GM19043 (cell line): ENCODE measurements around the gene DNAJC17.

Experiments
- ATAC-seq: cut with Tn5 transposase; IDR thresholded peaks from one replicate; pipeline ENCODE4 v1.9.1; 2021; ENCODE audit warnings: low read depth; ENCODE audit not compliant: unreplicated experiment

Gene DNAJC17, protein sequence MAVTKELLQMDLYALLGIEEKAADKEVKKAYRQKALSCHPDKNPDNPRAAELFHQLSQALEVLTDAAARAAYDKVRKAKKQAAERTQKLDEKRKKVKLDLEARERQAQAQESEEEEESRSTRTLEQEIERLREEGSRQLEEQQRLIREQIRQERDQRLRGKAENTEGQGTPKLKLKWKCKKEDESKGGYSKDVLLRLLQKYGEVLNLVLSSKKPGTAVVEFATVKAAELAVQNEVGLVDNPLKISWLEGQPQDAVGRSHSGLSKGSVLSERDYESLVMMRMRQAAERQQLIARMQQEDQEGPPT

DNA sequence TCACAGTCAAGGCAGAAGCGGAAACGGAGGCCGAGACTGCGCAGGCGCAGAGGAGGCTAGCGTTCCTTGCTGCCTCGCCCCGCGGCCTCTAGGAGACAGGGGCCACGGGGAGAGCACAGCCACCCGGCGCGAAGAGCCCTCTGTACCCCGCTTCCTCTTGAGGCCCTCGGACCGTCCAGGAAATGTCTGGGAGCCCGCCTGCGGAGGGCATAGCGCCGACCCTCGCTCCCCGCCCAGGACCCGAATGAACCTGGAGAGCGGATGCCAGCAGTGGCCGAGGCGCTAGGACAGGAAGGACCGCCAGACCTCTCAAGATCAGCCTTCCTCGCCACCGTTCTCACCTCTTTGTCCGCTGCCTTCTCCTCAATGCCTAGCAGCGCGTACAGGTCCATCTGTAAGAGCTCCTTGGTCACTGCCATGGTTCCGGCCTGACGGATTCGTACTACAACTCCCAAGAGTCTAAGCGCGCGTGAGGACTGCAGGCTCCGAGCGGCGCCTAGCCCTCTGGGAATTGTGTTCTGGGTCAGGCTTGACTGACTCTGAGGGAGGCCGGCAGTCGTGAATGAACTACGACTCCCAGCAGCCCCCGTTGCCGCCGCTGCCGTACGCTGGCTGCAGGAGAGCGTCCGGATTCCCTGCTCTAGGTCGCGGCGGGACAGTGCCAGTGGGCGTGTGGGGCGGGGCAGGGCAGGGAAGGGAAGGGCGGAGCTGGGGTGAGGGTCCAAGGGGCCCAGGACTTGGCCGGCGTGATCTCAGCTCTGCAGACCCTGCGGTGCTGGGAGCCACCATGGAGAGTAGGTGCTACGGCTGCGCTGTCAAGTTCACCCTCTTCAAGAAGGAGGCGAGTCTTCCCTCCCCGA lies at the start of gene DNAJC17, which contains the start of gene ZFYVE19:
Gene DNAJC17, minus strand, starts transcription at position 446 of the 860 bp plus-strand sequence. Its CDS starts 27 bp downstream, at position 419.
Gene ZFYVE19, plus strand, starts transcription at position 62 of the 860 bp plus-strand sequence. Its CDS starts 501 bp downstream, at position 563.
- peak; percentile 88 for ATAC-seq

DNA sequence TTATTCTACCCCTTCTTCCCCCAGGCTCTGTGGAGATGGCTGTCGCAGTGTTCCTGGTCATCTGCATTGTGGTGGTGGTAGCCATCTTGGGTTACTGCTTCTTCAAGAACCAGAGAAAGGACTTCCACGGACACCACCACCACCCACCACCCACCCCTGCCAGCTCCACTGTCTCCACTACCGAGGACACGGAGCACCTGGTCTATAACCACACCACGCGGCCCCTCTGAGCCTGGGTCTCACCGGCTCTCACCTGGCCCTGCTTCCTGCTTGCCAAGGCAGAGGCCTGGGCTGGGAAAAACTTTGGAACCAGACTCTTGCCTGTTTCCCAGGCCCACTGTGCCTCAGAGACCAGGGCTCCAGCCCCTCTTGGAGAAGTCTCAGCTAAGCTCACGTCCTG lies 49.5 kb upstream of the DNAJC17 start:
- no peak for ATAC-seq

DNA sequence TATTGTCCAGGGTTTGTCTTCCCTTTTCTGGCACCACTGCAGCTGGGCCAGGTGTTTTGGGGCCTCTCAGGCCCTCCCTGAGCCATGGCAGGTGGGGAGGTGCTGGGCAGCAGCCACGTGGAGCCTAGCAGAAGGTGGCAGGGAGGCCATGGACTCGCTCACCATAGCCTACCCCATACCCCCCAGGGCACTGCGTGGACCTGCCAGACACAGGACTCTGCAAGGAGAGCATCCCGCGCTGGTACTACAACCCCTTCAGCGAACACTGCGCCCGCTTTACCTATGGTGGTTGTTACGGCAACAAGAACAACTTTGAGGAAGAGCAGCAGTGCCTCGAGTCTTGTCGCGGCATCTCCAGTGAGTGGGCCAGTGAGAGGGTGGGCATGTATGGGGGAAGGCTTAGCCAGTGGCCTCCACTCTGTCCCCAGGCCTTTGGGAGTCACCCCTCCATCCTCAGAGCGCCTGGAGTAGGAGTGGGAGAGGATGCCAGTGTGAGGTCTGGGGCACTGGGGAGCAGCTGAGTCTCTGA lies 48.5 kb upstream of the DNAJC17 start:
- ATAC-seq: no peak

DNA sequence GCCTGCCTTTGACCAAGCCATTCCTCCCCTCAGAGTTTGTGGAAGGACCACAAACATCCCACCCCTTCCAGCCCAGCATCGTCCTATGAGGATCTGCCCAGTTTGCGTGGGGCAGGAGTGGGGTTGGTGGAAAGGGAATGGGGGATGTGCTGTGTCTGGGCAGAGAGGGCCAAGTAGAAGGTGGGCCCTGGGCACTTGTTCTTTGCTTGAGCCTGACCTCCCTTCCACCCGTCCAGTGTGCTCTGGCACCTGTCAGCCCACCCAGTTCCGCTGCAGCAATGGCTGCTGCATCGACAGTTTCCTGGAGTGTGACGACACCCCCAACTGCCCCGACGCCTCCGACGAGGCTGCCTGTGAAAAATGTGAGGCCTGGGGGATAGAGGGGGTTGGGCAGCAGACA lies 46.9 kb upstream of the DNAJC17 start:
- no peak for ATAC-seq

DNA sequence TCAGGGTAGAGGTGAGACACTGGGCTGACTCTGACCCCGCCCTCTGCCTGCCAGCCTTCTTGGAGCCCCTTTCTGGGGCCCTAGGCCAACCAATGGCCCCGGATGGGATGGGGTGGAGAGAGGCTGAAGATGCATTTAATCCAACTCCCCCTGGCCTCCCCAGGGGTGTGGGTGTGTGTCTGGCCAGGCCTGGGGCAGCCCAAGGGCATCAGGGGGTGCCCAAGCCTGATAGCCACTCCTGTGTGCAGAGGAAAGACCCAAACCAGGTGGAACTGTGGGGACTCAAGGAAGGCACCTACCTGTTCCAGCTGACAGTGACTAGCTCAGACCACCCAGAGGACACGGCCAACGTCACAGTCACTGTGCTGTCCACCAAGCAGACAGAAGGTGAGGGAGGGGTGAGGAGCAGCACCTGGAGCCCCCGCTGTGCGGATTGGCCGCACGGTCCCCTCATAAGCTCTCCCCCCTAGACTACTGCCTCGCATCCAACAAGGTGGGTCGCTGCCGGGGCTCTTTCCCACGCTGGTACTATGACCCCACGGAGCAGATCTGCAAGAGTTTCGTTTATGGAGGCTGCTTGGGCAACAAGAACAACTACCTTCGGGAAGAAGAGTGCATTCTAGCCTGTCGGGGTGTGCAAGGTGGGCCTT lies 46.1 kb upstream of the DNAJC17 start:
- ATAC-seq: no peak

DNA sequence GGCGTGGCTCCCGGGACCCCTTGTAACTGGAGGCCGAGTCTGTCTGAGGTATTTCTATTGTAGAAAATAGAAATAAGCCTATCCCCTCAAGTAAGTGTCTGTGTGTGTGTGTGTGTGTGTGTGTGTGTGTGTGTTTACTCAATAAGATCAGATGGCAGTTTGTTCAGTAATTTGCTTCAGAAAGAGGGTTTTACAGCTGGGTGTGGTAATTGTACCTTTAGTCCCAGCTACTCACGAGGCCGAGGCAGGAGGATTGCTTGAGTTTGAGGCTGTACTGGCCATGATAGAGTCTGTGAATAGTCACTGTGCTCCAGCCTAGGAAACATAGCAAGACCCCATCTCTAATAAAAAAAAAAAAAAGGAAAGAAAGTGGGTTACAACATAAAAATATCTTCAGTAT lies 45.3 kb upstream of the DNAJC17 start:
- no peak for ATAC-seq

DNA sequence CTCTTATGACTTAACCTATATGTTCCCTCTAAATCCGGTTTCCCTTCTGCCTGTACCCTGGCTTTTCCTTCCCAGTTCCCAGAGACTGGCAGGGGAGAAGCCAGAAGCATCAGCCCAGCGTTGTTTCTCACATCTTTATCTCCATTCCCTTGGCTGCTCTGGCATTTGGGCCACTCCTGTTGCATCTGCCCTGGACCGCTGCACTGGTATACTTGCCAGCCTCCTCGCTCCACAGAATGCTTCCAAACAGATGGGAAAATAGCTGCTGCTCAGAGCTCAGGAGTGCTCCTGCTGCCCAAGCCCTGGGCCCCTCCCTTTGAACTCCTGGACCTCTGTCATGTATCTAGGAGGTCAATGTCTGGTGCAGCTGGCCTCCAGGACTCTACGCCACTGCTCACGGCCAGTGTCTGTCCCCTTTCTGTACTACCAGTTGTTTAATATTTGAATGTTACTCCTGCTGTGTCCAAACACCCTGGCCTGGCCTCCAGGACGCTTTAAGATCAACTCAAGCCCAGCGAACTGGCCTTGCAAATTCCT lies 43.4 kb upstream of the DNAJC17 start:
- no peak for ATAC-seq

DNA sequence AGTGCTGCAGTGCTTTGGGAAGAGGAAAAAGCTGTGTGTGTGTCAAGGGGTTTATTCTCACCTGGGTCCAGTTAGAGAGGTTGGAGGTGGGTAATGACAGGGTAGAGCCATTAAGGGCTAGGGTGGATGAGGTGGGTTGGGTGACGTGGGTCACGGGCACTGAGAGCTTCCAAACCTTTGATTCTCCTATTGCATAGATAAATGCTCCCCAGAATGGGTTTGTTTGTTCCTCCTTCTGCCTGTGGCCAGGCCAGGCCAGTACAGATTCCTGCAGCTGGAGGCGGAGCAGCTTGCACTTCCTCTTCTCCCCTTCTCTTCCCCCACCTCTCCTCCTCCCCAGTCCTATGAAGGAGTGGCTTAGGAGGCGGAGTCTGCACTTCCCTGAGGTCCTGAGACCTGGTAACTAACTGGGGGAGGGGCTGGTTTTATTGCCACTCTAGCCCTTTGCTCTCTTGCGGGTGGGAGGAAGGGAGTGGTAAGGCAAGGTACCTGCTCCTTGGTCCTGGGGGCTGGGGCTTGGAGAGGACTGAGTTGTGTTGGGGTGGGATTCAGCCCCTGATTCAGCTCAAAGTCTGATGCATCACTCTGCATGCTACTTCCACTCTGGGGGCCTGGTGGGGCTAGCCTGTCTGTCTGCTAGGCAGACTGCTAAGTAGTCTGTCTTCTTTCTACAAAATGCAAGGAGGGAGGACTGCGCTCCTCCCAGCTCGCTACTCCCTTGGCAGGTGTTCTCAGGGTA lies 40.1 kb upstream of the DNAJC17 start:
- ATAC-seq: peak; percentile 68

DNA sequence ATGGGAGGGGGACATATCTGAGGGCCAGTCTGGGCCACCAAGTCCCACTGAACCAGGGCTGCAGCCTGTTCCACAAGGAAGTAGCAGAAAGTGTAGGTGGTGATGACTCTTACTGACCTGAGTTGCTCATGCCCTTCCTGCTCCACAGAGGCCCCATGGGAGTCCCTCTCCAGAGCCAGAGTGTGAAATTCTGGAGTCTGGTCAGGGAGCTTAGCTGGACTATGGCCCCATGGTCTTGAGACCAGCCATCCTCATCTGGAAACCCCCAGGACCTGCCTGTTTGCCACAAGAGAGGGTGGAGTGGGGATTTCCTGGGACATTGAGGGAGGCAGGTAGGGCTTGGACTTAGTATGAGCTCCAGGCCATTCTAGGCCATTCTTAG lies 39.6 kb upstream of the DNAJC17 start:
- ATAC-seq: no peak

DNA sequence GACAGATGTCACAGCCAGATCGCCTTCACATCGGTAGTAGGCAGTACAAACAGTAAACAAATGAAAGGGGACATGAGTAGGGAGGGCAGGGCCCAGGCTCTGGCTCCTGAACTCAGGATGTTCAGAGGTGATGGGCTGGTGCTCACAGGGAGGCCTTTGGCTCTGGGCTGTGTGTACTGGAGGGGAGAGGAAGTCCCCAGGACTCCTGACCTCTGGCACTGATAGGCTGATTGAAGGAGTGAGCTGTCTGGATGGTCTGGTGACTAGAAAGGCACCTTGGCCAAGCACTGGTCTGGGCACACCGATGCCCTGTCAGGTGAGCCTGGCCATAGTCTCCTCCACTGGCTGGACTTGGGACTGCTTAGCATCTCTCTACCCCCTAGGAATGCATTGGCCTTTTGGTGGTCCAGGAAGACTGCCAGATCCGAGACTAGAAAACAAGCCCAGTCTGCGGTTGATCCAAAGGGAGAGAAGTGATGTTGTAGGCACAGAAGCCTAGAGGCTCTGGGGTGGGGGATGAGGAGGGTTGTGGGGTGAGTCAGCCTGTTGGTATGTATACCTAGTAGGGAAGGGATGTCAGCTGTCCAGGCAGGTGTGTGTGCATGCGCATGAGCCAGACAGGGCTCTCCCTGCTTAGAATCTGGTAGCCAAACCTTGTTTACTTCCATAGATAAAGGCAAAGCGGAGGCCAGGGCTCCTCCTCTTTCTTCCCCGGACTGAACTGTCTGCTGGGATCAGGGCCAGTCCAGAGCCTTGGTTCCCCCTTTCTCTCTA lies 38.4 kb upstream of the DNAJC17 start:
- ATAC-seq: no peak

DNA sequence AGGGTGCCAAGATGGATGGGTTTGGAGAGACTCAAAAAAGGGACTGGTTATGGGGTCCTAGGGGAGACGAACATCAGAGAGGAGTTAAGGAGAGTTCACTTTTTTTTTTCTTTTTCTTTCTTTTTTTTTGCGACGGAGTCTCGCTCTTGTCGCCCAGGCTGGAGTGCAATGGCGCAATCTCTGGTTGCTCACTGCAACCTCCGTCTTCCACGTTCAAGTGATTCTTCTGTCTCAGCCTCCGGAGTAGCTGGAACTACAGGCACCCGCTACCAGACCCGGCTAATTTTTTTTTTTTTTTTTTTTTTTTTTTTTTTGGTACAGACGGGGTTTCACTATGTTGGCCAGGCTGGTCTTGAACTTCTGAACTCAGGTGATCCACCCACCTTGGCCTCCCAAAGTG lies 37.8 kb upstream of the DNAJC17 start:
- ATAC-seq: no peak

DNA sequence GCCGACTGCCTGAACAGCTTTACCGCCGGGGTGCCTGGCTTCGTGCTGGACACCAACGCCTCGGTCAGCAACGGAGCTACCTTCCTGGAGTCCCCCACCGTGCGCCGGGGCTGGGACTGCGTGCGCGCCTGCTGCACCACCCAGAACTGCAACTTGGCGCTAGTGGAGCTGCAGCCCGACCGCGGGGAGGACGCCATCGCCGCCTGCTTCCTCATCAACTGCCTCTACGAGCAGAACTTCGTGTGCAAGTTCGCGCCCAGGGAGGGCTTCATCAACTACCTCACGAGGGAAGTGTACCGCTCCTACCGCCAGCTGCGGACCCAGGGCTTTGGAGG lies 37.4 kb upstream of the DNAJC17 start:
- no peak for ATAC-seq

DNA sequence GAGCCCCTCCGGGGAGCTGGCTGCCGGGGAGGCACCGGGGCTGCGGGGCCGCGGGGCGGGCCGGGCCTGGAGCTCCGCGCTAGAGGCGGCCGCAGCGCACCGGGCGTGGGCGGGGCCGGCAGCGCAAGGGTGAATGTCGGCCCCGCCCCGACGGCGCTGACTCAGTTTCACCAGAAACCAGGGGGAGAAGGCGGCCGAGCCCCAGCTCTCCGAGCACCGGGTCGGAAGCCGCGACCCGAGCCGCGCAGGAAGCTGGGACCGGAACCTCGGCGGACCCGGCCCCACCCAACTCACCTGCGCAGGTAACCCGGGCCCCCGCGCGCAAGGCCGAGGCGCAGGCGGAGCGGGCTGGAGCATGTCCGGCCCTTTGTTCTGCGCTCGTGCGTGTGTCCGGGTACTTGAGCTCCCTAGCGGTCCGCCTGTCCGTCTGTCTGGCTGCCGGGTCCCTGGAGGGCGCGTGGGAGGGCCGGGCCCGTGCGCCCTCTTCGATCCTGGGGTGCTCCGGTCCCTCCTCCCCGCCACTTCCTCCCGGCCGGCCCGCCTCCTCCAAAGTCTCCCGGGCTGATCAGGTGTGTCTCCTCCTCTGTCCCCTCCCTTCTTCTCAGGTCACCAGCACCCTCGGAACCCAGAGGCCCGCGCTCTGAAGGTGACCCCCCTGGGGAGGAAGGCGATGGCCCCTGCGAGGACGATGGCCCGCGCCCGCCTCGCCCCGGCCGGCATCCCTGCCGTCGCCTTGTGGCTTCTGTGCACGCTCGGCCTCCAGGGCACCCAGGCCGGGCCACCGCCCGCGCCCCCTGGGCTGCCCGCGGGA lies 36.8 kb upstream of the DNAJC17 start, which contains the start of gene SPINT1:
Gene SPINT1, plus strand, starts transcription at position 164 of the 811 bp plus-strand sequence. Its CDS starts 507 bp downstream, at position 671.
- no peak for ATAC-seq

DNA sequence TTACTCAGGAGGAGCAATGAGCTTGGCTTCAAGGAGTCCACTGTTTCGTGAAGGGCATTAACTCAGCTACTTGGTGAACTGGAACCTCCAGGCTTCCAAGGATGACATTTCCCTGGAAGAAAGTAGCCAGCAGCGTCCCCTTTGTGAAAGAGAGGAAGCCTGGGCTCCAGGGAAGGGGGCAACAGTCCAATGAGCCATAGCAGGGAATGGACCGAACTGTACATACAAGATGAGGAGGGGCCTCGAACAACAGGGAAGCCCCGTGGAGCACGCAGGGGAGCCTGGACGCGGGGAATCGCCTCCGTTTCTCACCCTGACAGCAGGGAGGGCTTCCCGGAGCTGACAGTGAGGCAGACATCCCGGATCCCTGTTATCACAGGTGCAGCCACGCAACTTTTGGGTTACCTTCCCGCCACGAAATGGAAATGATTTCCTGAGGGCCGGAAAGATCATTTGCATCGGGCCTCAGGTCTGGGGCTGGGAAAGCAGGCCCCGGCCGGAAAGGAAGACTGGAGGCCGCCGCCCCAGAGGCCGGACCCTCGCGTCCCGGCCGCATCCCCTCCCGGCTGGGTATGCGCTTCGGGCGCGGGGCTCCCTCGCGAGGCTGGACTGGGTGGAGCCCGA lies 36.1 kb upstream of the DNAJC17 start:
- ATAC-seq: no peak

DNA sequence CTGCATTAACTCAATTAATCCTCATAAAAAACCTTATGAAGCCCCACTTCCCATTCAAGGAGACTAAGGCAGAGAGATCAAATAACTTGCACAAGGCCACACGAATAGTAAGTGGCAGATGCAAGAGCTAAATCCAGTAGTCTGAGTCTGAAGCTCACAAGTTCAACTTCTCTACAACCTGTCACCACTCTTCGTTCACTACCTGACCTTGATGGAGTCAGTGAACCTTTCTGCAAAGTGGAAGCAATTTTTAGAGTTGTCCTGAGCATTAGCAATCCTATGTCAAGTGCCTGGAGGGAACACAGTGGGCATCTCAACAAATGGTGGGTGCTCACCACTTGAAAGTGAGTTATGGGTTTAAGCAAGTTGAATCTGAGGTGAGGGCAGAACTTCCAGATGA lies 34.5 kb upstream of the DNAJC17 start:
- no peak for ATAC-seq

DNA sequence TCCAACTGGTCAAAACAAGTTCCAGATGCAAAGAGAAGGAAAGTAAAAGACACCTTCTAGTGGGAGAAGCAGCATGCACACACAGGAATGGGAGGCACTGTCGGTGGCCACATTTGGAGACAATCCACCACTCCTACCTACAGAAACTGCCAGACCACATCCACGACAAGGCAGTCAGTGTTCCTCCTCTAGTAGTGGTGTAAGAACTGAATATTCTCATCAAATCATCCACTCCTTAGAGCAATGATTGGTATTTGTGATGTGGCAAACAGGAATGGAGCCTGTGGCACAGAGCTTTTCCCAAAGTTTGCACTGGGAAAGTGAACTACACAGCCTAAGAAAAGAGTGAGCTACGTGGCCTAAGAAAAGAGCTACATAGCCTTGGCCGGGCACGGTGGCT lies 31.5 kb upstream of the DNAJC17 start:
- no peak for ATAC-seq

DNA sequence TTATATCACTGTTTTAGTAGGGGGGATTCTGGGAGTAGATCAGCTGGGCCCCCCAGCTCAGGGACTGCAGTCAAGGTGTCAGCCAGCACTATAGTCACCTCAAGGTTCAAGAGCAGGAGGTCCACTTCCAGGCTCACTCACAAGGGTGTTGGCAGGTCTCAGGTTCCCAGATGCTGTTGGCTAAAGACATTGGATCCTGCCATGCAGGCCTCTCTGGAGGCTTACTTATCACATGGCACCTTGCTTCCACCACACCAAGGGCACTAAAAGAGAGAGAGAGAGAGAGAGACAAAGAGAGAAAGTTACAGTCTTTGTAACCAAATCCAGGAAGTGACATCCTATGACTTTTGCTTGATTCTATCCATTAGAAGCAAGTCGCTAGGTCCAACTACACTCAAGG lies 28.7 kb upstream of the DNAJC17 start:
- ATAC-seq: no peak

DNA sequence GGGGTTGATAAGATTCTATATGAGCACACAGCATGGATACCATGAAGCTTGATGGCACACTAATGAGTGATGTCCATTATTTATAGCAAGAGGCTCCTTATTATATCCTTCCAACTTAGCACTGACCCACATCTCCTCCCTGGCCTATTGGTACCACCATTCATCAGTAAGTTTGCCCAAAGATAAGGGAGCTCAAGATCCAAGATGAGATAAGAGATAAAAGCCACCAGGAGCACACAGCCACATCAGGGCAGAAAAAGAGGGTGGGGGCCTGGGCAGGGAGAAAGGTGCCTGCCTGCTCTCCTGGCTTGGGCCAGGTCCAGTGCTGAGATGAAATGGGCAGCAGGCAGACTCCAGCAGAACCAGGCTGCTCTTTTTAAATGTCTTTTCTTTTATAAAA lies 25.6 kb upstream of the DNAJC17 start:
- ATAC-seq: no peak
